B cell (primary cell): Measurements from ENCODE around the gene KREMEN2.

ENCODE experiments used
- EZH2 ChIP-seq: IDR thresholded peaks from 2 replicates; pipeline ENCODE4 v1.6.1; 2012; ENCODE audit warnings: borderline replicate concordance, low read depth, mild to moderate bottlenecking, moderate library complexity, low read length; ENCODE audit not compliant: insufficient read depth, poor library complexity, severe bottlenecking
- TF ChIP-seq, protein P1 (sequence below): fragments of 200-600 bp; IDR thresholded peaks from one replicate; pipeline ENCODE4 v1.8.0; 2022; ENCODE audit warnings: antibody characterized with exemption, mild to moderate bottlenecking

DNA sequence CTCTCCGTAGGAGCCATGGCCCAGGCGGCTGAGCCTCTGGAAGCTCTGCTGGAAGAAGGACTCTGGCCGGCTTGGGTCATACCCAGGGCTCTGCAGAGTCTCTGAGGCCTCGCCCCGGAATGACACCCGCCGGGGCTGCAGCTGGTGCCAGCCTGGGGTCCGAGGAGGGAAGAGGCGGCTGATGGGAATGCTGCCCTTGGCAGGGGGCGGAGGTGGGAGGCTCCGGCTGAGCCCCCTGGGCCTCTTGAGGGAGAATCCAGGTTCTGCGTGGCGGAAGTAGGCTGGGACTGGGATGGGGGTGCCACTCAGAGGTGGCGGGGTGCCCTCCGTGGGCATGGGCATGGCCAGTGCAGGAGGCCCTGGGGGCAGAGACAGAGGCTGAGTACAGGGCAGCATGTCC, 12.6 kb downstream of the KREMEN2 start:
- TF ChIP-seq EZH2 = no peak
- TF ChIP-seq, protein P1, sequence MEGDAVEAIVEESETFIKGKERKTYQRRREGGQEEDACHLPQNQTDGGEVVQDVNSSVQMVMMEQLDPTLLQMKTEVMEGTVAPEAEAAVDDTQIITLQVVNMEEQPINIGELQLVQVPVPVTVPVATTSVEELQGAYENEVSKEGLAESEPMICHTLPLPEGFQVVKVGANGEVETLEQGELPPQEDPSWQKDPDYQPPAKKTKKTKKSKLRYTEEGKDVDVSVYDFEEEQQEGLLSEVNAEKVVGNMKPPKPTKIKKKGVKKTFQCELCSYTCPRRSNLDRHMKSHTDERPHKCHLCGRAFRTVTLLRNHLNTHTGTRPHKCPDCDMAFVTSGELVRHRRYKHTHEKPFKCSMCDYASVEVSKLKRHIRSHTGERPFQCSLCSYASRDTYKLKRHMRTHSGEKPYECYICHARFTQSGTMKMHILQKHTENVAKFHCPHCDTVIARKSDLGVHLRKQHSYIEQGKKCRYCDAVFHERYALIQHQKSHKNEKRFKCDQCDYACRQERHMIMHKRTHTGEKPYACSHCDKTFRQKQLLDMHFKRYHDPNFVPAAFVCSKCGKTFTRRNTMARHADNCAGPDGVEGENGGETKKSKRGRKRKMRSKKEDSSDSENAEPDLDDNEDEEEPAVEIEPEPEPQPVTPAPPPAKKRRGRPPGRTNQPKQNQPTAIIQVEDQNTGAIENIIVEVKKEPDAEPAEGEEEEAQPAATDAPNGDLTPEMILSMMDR = no peak
